ENCODE measurements around the gene KCNG3. TPM values are rescaled to one million over a fixed set of nuclear protein-coding genes. Genes with fewer than 3 reads are reported as not detected.

The KCNG3 gene
- total and polyA plus RNA-seq, 2 experiments from 2014 or later = not detected

DNA sequence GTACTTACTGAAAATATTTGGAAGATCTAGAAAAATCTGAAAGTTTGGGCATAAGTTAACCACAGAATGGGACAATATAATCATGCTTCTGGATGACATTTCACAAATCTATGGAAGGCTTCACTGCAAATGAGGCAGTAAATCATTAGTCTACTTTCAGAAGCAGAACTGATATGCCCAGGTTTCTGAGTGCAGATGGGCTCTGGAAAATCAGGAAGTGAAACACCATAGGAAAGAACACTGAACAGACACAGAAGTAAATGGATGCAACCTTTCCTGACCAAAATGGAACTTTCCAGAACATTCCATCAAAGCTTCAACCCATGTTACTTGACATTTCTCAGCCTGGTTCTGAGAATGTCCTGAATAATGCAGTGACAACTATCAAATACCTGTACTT lies 55.1 kb downstream of the KCNG3 start:
- Histone ChIP-seq H3K4me3 (no peak overlapping the region), H4K20me1 (ENCODE audit: insufficient read depth) (no peaks in the 10 kb centered on the region), H3K4me2 (ENCODE audit: unreplicated experiment) (no peak overlapping the region), H3K27me3 (replicated peaks; ENCODE audit: insufficient read depth) (peaks cover 47% of the 10 kb centered on the region), H3K4me1 (ENCODE audit: insufficient read depth) (no peaks in the 10 kb centered on the region), H3K9me3 (ENCODE audit: low read depth) (no peaks in the 10 kb centered on the region), H3K36me3 (ENCODE audit: low read depth) (no peaks in the 10 kb centered on the region), H3K9me2 (ENCODE audit: insufficient read depth) (no peaks in the 10 kb centered on the region), H3K79me2 (ENCODE audit: insufficient read depth) (no peaks in the 10 kb centered on the region), H3F3A (ENCODE audit: insufficient read depth) (no peaks in the 10 kb centered on the region), H2AFZ (no peak overlapping the region), H3K27ac (no peak overlapping the region), H3K9ac (no peak overlapping the region)
- in situ Hi-C loops (cut with MboI) = no loop called here
- TF ChIP-seq EZH2phosphoT487 (IDR thresholded peaks at IDR 0.05; ENCODE audit: insufficient read depth, low read depth) = no peak
- DNase-seq = no peak

GRCh38 chr2:42436370-42436769 lies 57.4 kb downstream of the KCNG3 start:
- H3K4me3 ChIP-seq = no peak overlapping the region
- H3K9me2 ChIP-seq (ENCODE audit: insufficient read depth) = no peaks in the 10 kb centered on the region
- H3K27me3 ChIP-seq (replicated peaks; ENCODE audit: insufficient read depth) = peaks cover 39% of the 10 kb centered on the region
- no peaks in the 10 kb centered on the region for H3K79me2 ChIP-seq (ENCODE audit: insufficient read depth)
- no peaks in the 10 kb centered on the region for H3K4me1 ChIP-seq (ENCODE audit: insufficient read depth)
- no peak overlapping the region for H2AFZ ChIP-seq
- H3K4me2 ChIP-seq (ENCODE audit: unreplicated experiment) = no peak overlapping the region
- H3K27ac ChIP-seq = no peak overlapping the region
- no peak overlapping the region for H3K9ac ChIP-seq
- TF ChIP-seq EZH2 (IDR thresholded peaks at IDR 0.05; ENCODE audit: insufficient read depth, poor library complexity, severe bottlenecking) = no peak
- no peak for TF ChIP-seq EZH2phosphoT487 (IDR thresholded peaks at IDR 0.05; ENCODE audit: insufficient read depth, low read depth)
- whole genome bisulfite sequencing, 2 experiments (ENCODE audit: low coverage in 1 of 2, low lambda C conversion rate in 2 of 2, missing lambda C conversion rate in 2 of 2) = 72 to 77% methylated on average over 2 of the region's 2 CpGs
- no peaks in the 10 kb centered on the region for H3K36me3 ChIP-seq (ENCODE audit: low read depth)
- no peaks in the 10 kb centered on the region for H3K9me3 ChIP-seq (ENCODE audit: low read depth)
- H4K20me1 ChIP-seq (ENCODE audit: insufficient read depth) = no peaks in the 10 kb centered on the region
- no peak for DNase-seq
- in situ Hi-C loops (cut with MboI) = no loop called here
- no peaks in the 10 kb centered on the region for H3F3A ChIP-seq (ENCODE audit: insufficient read depth)

DNA sequence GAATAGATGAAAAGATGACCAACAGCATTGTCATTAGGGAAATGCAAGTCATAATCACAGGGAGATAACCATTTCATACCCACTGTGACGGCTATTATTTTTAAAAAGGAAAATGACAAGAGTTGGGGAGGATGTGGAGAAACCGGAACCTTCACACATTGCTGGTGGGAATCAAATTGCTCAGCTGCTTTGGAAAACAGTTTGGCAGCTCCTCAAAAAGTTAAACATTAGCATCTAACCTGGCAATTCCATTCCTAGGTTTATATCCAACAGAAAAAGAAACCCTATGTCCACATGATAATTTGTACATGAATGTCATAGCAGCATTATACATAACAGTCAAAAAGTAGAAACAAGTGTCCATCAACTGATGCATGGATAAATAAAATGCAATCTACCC lies 58.2 kb downstream of the KCNG3 start:
- Histone ChIP-seq H3F3A (ENCODE audit: insufficient read depth) (no peaks in the 10 kb centered on the region), H3K27me3 (replicated peaks; ENCODE audit: insufficient read depth) (peaks cover 37% of the 10 kb centered on the region), H3K4me3 (no peak overlapping the region), H3K9me3 (ENCODE audit: low read depth) (no peaks in the 10 kb centered on the region), H3K27ac (no peak overlapping the region), H4K20me1 (ENCODE audit: insufficient read depth) (no peaks in the 10 kb centered on the region), H3K79me2 (ENCODE audit: insufficient read depth) (no peaks in the 10 kb centered on the region), H3K36me3 (ENCODE audit: low read depth) (no peaks in the 10 kb centered on the region), H3K9ac (no peak overlapping the region), H2AFZ (no peak overlapping the region), H3K4me2 (ENCODE audit: unreplicated experiment) (no peak overlapping the region), H3K9me2 (ENCODE audit: insufficient read depth) (no peaks in the 10 kb centered on the region), H3K4me1 (ENCODE audit: insufficient read depth) (no peaks in the 10 kb centered on the region)
- in situ Hi-C loops (cut with MboI) = no loop called here
- TF ChIP-seq EZH2 (IDR thresholded peaks at IDR 0.05; ENCODE audit: insufficient read depth, poor library complexity, severe bottlenecking) = no peak
- TF ChIP-seq EZH2phosphoT487 (IDR thresholded peaks at IDR 0.05; ENCODE audit: insufficient read depth, low read depth) = no peak
- 60 to 74% methylated on average over 2 of the region's 2 CpGs for WGBS, 2 experiments (ENCODE audit: low coverage in 1 of 2, low lambda C conversion rate in 2 of 2, missing lambda C conversion rate in 2 of 2)
- DNase-seq = no peak

DNA sequence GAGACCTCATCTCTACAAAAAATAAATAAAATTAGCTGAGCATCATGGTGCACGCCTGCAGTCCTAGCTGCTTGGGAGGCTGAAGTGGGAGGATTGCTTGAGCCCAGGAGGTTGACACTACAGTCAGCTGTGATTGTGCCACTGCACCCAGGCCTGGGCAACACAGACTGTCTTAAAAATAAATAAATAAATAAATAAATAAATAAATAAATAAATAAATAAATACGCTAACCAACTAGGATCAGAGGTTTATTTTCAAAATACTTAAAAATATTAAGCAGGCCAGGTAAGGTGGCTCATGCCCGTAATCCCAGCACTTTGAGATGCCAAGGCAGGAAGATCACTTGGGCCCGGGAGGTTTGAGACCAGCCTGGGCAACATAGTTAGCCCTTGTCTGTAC lies 63.6 kb downstream of the KCNG3 start:
- Histone ChIP-seq H4K20me1 (ENCODE audit: insufficient read depth) (no peaks in the 10 kb centered on the region), H3F3A (ENCODE audit: insufficient read depth) (no peaks in the 10 kb centered on the region), H3K4me3 (no peak overlapping the region), H2AFZ (no peak overlapping the region), H3K4me2 (ENCODE audit: unreplicated experiment) (no peak overlapping the region), H3K27ac (no peak overlapping the region), H3K9me3 (ENCODE audit: low read depth) (no peaks in the 10 kb centered on the region), H3K9me2 (ENCODE audit: insufficient read depth) (no peaks in the 10 kb centered on the region), H3K79me2 (ENCODE audit: insufficient read depth) (no peaks in the 10 kb centered on the region), H3K9ac (no peak overlapping the region), H3K36me3 (ENCODE audit: low read depth) (no peaks in the 10 kb centered on the region), H3K4me1 (ENCODE audit: insufficient read depth) (no peaks in the 10 kb centered on the region), H3K27me3 (replicated peaks; ENCODE audit: insufficient read depth) (peaks cover 11% of the 10 kb centered on the region; the same call in 1 of the 2 replicates)
- DNase-seq = no peak
- in situ Hi-C loops (cut with MboI) = no loop called here
- WGBS, 2 experiments (ENCODE audit: low coverage in 1 of 2, low lambda C conversion rate in 2 of 2, missing lambda C conversion rate in 2 of 2) = 89 to 91% methylated on average over 4 of the region's 4 CpGs
- no peak for TF ChIP-seq EZH2phosphoT487 (IDR thresholded peaks at IDR 0.05; ENCODE audit: insufficient read depth, low read depth)
- no peak for TF ChIP-seq EZH2 (IDR thresholded peaks at IDR 0.05; ENCODE audit: insufficient read depth, poor library complexity, severe bottlenecking)

- H3K9me2 ChIP-seq (ENCODE audit: insufficient read depth) = no peaks in the 10 kb centered on the region
- DNase-seq = no peak
- no peak overlapping the region for H3K9ac ChIP-seq
- TF ChIP-seq EZH2 (IDR thresholded peaks at IDR 0.05; ENCODE audit: insufficient read depth, poor library complexity, severe bottlenecking) (no peak), EZH2phosphoT487 (IDR thresholded peaks at IDR 0.05; ENCODE audit: insufficient read depth, low read depth) (no peak)
- 64 to 69% methylated on average over 2 of the region's 2 CpGs for WGBS, 2 experiments (ENCODE audit: low coverage in 1 of 2, low lambda C conversion rate in 2 of 2, missing lambda C conversion rate in 2 of 2)
- no peaks in the 10 kb centered on the region for H3F3A ChIP-seq (ENCODE audit: insufficient read depth)
- no peak overlapping the region for H3K27ac ChIP-seq
- no peaks in the 10 kb centered on the region for H4K20me1 ChIP-seq (ENCODE audit: insufficient read depth)
- peaks cover 2% of the 10 kb centered on the region; the same call in 1 of the 2 replicates for H3K4me1 ChIP-seq (ENCODE audit: insufficient read depth)
- H3K36me3 ChIP-seq (ENCODE audit: low read depth) = no peaks in the 10 kb centered on the region
- no peak overlapping the region for H3K4me3 ChIP-seq
- in situ Hi-C loops (cut with MboI) = no loop called here
- H3K79me2 ChIP-seq (ENCODE audit: insufficient read depth) = no peaks in the 10 kb centered on the region
- H3K27me3 ChIP-seq (replicated peaks; ENCODE audit: insufficient read depth) = peaks cover 10% of the 10 kb centered on the region; the same call in 1 of the 2 replicates
- no peak overlapping the region for H2AFZ ChIP-seq
- H3K9me3 ChIP-seq (ENCODE audit: low read depth) = no peaks in the 10 kb centered on the region
- H3K4me2 ChIP-seq (ENCODE audit: unreplicated experiment) = no peak overlapping the region
Measured at GRCh38 chr2:42429352-42429751, 64.4 kb downstream of the KCNG3 start.

All from GM23248 (cell line).